GM19372 (cell line): ENCODE measurements around the gene FERMT2.
"Not testable (repeated sequence)": the region's sequence is repeated elsewhere in the genome, so short reads cannot be mapped to it uniquely, and the experiment has no call there.

Experiments used
- ATAC-seq: cut with Tn5 transposase; IDR thresholded peaks from one replicate; pipeline ENCODE4 v1.9.1; 2021; ENCODE audit warnings: mild to moderate bottlenecking, low read depth, moderate library complexity; ENCODE audit not compliant: unreplicated experiment

Gene FERMT2

DNA sequence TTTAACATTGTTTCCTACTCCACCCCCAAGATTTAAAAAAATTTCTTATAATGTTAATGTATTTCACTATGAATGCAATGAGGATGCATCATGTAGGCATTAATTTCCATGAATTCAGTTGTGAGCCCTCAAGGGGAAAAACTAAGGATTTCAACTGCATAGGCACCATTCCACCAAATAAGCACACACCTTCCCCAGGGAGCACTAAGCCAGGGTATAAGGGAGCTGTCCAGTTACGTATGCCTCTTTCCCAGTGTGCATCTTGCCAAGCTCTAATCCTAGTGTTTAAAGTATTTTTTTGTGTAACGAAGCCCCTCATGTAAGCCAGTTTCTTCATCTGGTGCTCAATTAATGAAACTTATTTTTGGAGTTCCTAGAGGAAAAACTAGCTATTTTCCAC lies 6.6 kb downstream of the FERMT2 start:
- no peak for ATAC-seq

DNA sequence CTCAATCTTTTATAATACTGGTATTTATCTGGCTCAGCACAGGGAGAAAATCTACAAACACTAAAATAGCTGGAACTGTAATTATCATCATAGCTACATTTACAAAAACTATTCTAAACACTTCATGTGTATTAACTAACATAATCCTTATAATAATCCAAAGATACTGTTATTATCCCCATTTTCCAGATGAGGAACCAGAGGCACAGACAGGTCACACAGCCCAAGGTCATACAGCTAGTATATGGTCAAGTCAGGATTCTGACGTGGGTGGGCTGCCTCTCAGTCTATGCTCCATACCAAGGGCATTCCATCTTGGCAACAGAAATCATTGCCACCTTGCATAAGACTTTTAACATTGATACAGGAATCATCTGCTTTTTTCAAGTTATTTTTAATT lies 11.4 kb downstream of the FERMT2 start:
- no peak for ATAC-seq

DNA sequence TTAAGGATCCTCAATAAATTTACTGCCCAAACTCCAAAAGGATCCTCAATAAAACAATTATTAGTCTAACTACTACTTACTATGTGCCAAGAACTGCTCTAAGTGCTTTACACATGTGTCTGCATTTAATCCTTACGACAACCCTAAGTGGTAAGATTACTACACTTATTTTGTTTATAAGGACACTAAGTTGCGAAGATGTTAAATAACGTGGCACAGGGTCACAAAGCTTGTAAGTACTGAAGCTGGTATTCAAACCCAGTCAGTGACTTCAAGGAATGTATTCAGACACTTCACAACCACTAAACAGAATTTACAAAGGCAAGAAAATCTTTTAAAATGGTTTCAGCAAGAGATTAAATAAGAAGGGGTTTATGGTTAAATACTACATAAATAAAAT lies 13.0 kb downstream of the FERMT2 start:
- ATAC-seq, result no peak

DNA sequence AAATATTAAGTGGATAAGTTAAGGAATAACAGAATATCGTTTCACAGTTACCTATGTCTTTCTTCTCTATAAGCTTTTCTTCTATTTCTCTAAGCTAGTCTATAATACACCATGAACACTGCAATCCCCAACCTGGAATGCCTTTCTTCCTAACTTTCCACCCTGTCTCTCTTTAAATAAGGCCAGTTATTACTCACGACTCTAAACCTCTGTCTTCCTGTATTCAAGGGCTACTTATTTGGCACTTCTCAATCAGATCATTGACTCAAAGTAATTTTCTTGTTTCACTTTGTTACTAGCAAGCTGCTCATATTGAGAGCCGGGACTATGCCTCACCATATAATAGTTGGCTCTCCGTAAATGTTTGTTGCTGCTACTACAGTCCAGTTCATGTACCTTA lies 13.5 kb downstream of the FERMT2 start:
- no peak for ATAC-seq

DNA sequence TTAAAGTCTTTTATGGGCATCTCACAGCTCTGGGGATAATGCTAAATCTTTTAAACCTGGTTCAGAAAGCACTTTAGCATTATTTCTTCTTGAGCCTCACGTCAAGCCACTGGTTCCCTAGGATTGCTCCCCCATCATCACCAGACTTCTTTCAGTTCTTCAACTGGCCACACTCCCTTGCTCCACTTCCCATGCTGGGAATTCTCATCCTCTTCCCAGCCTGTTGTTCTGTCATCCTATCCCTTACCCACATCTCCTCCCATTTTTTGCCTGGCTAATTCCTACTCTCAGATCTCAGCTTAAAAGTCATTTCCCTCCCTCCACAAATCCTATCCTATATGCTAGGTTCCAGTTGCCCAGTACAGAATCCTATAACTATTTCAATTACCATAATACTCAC lies 14.4 kb downstream of the FERMT2 start:
- no peak for ATAC-seq

DNA sequence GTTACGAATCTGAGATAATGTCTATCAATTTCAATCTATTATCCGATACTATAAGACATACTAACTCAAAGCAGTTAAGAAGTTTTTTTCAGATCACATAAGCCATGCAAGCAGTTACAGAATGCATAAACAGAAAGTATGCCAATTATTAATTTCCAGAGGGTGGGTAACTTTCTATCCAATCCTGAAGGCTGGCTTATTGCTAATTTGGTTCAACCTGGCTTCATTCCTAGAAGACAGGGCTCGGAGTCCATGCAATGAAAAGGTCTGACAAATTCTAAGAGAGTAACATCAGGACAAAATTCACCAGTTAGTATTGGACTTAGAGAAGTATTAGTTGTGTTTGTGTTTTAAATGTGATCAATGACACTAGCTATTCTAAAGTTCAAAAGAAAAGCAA lies 15.0 kb downstream of the FERMT2 start:
- no peak for ATAC-seq

DNA sequence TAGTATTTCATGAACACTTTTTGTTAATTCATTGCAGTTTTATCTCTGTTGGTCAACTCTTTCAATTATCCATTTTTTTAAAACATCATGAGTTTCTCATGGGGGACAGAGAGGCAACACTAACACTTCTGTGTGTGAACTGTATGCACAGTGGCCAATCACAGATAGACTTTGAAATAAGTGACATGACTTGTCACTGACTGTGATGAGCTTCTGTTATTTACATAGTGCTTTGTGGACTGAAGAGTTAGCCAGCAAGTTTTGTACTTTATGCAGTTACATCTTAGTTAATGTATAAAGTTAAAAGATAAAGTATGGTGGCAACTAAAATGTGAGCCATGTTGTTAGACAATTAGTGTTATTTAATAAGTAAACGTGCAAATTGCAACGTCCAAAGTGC lies 16.1 kb downstream of the FERMT2 start:
- ATAC-seq, result no peak

DNA sequence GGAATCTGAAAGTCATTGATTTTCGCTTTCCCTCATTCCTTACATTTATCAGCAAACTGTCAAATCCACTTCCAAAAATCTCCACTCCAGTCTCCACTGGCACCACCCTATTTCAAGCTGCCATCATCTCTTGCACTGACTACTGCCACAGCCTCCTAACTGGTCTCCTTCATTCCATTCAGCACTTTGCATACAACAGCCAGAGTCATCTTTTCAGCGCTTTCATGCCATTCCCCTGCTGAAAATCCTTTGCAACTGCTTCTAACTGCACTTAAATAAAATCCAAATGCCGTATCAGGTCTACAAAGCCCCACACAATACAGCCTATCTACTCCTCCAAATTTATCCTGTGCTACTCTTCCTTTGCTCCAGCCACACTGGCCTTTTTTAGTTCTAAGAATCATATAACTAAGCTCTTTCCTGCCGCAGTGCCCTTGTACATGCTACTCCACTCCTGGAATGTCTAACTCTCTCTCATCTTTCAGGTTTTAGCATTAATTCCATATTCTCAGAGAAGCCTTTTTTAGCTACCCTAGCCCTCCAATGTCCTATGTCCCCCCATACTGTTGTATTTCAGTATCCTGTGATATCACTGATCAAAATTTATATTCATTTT lies 21.6 kb downstream of the FERMT2 start:
- ATAC-seq, result no peak

DNA sequence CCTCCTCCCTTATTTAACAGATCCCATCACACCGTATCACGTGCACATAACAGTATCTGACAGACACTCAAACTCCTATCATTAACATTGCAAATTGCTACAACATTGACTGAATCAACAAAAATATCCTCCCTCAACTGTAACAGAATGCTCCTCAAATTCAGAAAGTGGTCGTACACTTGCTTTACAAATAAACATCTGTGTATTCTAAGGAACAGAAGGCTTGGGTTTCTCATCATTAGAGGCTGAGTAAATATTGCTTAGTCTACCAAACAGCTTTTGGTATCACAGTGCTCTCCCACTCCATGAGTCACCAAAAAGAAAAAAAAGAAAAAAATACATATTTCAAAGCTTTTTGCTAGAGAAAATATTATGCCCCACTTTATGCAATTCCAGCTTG lies 23.9 kb downstream of the FERMT2 start:
- no peak for ATAC-seq

DNA sequence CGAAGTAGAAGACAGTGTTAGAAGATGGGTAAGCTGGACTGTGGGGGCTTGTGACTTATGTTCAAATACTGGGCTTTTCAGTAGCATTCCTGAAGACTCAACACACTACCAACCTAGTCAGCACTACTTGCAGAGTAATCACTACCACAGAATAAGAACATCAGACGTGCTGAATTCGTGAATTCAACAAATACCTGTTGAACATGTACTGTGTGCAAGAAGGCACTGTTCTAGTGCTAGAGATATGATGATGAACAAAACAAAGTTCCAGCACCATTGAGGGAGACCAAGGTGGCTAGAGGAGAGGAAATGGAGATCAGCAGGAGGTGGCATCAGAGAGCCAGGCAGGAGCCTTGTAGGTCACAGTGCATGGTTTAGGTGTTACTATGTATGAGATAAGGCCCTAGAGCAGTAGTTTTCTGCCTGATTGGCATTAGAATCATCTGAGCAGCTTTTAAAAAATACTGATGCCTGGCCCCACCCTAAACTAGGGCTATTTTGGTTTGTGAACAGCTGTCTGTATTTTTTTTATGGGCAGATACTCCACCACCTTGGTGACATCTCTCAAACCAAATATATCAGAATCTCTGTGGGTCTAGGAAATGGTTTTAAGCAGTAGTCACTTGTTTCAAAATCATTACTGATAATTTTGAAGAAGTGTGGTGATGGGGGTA lies 26.8 kb downstream of the FERMT2 start:
- ATAC-seq, result no peak

DNA sequence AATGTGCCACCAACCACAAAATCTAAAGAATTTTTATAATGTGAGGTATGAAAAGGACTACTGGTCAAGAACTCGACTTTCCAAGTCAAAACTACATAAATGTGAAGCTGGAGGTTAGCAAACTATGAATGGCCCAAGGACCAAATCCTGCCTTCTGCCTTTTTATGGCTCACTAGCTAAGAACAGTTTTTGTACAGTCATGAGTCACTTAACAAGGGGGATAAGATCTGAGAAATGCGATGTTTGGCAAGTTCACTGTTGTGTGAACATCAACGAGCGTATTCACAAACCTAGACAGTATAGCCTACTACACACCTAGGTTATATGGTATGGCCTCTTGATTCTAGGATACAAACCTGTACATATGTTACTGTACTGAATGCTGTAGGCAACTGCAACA lies 28.2 kb downstream of the FERMT2 start:
- ATAC-seq, result no peak

DNA sequence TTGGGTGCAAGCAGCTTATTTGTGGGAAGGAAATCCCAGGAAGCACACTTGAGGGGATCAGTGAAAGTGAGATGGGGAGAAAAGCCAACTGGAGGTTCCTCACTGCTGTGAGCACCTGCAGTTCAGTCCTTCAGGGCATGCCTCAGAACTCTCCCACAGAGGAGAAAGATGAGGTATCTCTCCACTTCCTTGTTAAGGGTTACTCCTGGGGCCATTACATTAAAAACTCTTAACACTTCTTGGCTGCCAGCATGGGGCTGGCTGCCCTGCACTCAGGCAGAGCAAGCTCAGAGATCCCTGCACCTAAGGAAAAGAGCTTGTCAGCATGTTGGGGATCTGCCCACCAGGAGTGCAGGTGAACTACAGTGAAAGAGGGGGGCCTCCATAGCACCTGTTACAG lies 28.8 kb downstream of the FERMT2 start:
- ATAC-seq, result no peak

DNA sequence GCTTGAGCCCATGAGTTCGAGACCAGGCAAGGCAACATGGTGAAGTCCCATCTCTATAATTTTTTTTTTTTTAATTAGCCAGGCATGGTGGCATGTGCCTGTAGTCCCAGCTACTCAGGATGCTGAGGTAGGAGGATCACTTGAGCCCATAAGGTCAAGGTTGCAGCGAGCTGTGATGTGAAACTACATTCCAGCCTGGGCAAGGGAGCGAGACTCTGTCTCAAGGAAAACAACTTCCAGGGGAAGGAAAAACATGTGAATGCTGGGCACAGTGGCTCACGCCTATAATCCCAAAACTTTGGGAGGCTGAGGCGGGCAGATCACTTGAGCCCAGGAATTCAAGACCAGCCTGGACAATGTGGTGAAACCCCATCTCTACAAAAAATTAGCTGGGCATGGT lies 30.4 kb downstream of the FERMT2 start:
- ATAC-seq, result not testable (repeated sequence)

DNA sequence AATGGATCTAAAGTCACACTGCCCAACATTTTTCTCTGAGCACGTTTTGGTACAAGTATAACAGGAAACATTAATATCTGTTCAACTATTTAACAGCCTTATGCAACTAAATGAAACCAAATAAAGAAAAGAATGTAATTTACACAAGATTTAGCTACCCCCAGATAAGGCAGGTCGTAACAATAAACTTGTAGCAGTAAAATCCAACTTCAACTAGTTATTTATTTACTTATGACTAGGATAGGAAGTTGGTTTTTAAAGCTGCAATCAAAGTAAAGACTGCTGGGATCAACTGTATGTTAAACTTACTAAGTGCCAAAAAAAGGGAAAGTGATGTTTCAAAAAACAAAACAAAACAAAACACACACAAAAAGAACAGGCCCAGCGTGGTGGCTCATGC lies 30.9 kb downstream of the FERMT2 start:
- no peak for ATAC-seq

DNA sequence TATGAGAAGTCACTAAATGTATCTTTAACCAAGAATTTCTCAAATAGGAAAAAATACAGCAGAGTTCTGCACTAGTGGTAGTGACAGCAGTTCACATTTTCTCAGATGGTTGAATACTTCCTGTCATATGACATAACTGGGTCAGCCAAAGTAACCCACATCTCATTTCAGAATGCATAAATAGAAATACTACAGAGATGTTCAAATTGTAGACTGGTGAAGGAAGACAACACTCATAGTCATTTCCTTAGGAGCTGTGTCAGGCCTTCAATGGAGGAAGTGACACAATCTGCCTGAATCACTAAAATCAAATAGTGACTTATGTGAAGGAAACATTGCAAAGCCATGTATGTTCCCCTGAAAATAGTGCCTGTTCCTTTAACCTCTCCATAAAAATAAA lies 32.4 kb downstream of the FERMT2 start:
- peak; percentile 93 for ATAC-seq

DNA sequence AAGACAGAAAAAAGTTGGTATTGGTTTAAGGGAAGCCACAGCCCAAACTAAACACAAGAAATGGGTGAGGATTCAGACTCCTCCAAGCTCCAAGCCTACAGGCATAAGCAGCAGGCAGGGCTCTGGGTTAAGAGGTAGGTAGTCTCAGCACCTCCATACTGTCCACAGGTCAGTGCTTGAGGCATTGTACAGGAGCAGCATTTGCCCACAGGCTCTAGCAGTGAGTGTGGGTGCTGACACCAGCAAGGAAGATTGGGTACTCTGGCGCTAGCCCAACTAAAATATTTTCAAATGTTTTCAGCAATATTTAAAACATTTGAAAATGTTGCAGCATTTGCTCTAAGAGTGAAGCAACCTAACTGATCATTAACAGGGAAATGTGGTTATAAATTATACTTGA lies 33.1 kb downstream of the FERMT2 start:
- ATAC-seq, result no peak

DNA sequence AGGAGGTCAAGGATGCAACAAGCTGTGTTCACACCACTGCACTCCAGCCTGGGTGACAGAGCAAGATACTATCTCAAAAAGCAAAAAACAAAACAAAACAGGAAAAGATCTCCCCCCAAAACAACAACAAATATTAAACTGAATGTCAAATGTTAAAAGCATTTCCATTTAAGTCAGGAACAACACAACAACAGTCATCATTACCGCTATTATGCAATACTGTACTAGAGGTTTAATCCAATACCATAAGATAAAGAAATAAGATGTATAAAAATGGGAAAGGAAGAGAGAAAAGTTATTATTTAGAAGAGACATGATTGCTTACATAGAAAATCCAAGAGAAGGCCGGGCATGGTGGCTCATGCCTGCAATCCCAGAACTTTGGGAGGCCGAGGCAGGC lies 36.6 kb downstream of the FERMT2 start:
- ATAC-seq, result no peak

DNA sequence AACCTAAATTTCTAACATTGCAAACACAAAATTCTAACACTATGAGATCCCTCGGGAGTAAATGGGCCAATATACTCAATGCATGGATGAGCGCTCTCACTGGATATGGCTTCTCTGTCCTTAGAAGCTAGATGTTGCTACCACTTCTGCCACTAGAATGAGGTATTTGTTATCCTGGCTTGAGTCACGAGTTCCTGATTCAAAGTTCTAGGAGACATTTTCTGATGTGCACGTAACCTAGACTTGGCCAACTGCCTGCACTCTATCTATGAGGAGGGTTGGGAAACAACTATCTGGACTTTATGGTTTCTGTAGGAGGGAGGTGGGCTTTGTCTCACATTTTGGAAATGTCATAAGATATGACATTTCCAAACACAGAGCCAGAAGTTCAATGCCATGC lies 37.6 kb downstream of the FERMT2 start:
- ATAC-seq, result no peak

DNA sequence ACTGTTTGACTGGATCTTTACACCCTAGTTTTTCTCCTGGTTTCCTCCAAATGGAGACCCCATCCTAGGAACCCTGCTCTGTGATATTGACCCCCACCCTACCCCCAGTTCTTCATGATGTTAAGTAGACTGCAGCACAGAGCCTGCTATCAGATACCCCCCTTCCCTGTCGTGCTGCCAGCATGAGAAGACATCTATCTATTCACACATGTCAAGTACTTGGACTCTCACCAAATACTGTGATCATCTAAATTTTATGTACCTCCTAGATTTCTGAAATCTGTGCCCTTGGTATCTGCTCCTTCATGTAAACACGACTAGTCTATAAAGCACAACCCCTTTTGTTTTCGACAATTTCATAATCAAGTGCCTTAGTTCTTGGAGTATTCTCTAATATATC lies 38.9 kb downstream of the FERMT2 start:
- ATAC-seq, result no peak

DNA sequence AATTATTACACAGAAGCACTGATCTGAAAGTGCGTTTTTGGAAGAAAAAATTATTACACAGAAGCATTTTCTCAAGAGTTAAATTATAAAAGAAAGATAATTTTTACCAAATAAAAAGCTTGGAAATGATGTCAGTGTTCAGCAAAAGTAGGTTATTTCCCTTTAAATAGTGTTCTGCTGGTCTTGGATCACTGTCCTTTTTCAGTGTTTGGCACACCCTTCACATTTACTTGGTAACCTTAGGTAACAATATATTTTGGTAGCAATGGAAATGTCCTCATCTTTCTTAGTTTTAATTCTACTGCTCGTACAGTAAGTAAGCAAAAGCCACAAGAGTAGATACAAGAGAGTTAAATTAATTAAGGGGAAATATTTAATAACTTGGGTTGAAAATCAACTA lies 40.3 kb downstream of the FERMT2 start:
- ATAC-seq, result no peak

DNA sequence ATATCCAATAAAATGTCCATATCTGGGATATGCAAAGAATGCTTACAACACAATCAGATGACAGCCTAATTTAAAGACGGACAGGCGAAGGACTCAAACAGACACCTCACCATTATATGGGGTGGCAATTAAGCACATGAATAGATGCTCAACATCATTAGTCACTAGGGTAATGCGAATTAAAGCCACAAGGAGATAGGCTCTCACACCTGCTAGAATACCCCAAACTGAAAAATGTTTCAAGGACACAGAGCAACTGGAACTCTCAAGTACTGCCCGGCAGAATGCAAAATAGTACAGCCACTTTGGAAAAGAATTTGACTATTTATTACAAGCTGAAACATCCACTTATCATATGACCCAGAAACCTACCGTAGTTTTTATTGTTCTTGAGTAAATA lies 42.9 kb downstream of the FERMT2 start:
- ATAC-seq, result no peak

DNA sequence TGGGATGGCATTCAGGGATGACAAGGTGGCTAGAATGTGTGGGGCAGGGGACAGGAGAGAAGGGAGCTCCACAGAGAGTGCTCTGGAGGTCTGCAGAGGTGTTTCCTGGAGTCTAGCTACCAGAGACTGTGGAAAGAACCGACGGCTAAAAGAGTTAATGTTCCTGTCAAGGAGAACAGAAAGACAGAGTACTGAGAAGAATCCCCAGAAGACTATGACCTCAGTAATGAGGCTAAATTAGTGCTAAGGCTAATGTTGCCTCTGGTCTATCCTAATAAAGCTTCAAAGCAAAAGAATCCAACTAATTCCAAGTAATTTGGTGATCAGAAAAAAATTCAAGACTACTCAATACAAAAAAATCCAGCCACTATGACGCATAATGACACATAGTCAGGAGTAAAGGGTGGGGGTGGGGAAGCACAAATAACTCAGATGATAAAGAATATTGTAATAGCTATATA lies 44.7 kb downstream of the FERMT2 start:
- no peak for ATAC-seq
